HepG2 (cell line): Measurements from ENCODE around the gene KMT2B. TPM values are rescaled to one million over a fixed set of nuclear protein-coding genes. Genes with fewer than 3 reads are reported as not detected.
A peak's percentile ranks its signal among the peaks of the same experiment; 100 is the strongest.

Experiments used
- ATF7-NPFF ChIP-seq: sonication (generic); formaldehyde crosslinking; IDR thresholded peaks from 2 replicates; pipeline ENCODE4 v1.8.1; 2023; ENCODE audit warnings: mild to moderate bottlenecking, low read depth, missing genetic modification reagents, moderate library complexity
- CHCHD3 ChIP-seq: sonication (generic); formaldehyde crosslinking; IDR thresholded peaks from 2 replicates; pipeline ENCODE4 v1.8.0; 2022; ENCODE audit warnings: mild to moderate bottlenecking, missing genetic modification reagents, moderate library complexity
- GLI4 ChIP-seq: sonication (generic); formaldehyde crosslinking; IDR thresholded peaks from 2 replicates; pipeline ENCODE4 v1.5.1; 2020; ENCODE audit warnings: missing genetic modification reagents, mild to moderate bottlenecking, moderate library complexity, borderline replicate concordance
- HOXA9 ChIP-seq: sonication (generic); formaldehyde crosslinking; IDR thresholded peaks from 2 replicates; pipeline ENCODE4 v1.8.1; 2022; ENCODE audit warnings: missing genetic modification reagents, mild to moderate bottlenecking, moderate library complexity, borderline replicate concordance
- NCOA1 ChIP-seq: sonication (generic); formaldehyde crosslinking; IDR thresholded peaks from 2 replicates; pipeline ENCODE4 v1.9.0; 2021; ENCODE audit warnings: missing genetic modification reagents
- PAXIP1 ChIP-seq: sonication (generic); formaldehyde crosslinking; conservative IDR thresholded peaks from 2 replicates; pipeline ENCODE4 v1.4.0; 2020; ENCODE audit warnings: mild to moderate bottlenecking, missing genetic modification reagents, moderate library complexity
- PCBP1 ChIP-seq: fragments of 200-400 bp; formaldehyde crosslinking; IDR thresholded peaks from 2 replicates; pipeline ENCODE4 v1.6.1; 2017; ENCODE audit warnings: mild to moderate bottlenecking, low read depth, low read length, borderline replicate concordance
- POGZ ChIP-seq: sonication (generic); formaldehyde crosslinking; IDR thresholded peaks from 2 replicates; pipeline ENCODE4 v1.4.0; 2020; ENCODE audit warnings: mild to moderate bottlenecking, missing genetic modification reagents
- TBX2 ChIP-seq: sonication (generic); formaldehyde crosslinking; IDR thresholded peaks from 2 replicates; pipeline ENCODE4 v1.5.0; 2020; ENCODE audit warnings: missing genetic modification reagents, mild to moderate bottlenecking, borderline replicate concordance
- U2AF2 ChIP-seq: fragments of 200-400 bp; formaldehyde crosslinking; IDR thresholded peaks from 2 replicates; pipeline ENCODE4 v1.6.1; 2017; ENCODE audit warnings: low read depth, mild to moderate bottlenecking, low read length
- ZGPAT ChIP-seq: IDR thresholded peaks from 2 replicates; pipeline ENCODE4 v1.6.1; 2016; ENCODE audit warnings: mild to moderate bottlenecking
- ZMYM4 ChIP-seq: sonication (generic); formaldehyde crosslinking; IDR thresholded peaks from 2 replicates; pipeline ENCODE4 v1.8.1; 2023; ENCODE audit warnings: mild to moderate bottlenecking, missing genetic modification reagents
- ZNF10 ChIP-seq: sonication (generic); formaldehyde crosslinking; IDR thresholded peaks from 2 replicates; pipeline ENCODE4 v1.4.0; 2020; ENCODE audit warnings: mild to moderate bottlenecking, low read depth, missing genetic modification reagents, borderline replicate concordance
- ZNF275 ChIP-seq: sonication (generic); formaldehyde crosslinking; IDR thresholded peaks from 2 replicates; pipeline ENCODE4 v1.8.0; 2022; ENCODE audit warnings: missing genetic modification reagents, mild to moderate bottlenecking, inconsistent platforms, borderline replicate concordance
- ZNF281 ChIP-seq: sonication (generic); formaldehyde crosslinking; IDR thresholded peaks from 2 replicates; pipeline ENCODE4 v1.4.0; 2020; ENCODE audit warnings: missing genetic modification reagents, borderline replicate concordance
- ZNF414 ChIP-seq: sonication (generic); formaldehyde crosslinking; IDR thresholded peaks from 2 replicates; pipeline ENCODE4 v1.5.0; 2020; ENCODE audit warnings: missing genetic modification reagents
- ZNF614 ChIP-seq: IDR thresholded peaks from 2 replicates; pipeline ENCODE4 v1.6.1; 2018; ENCODE audit warnings: missing biosample characterization, missing genetic modification reagents, inconsistent platforms, borderline replicate concordance
- ZNF678 ChIP-seq: sonication (generic); formaldehyde crosslinking; IDR thresholded peaks from 2 replicates; pipeline ENCODE4 v1.4.0; 2020; ENCODE audit warnings: mild to moderate bottlenecking, missing genetic modification reagents
- polyA plus RNA-seq, 8 experiments: library from polyadenylated mRNA; depleted of rRNA in 3 of 8; stranded (reverse) in 7 of 8; unstranded in 1 of 8; fragments of >200 nt; fragmentation: Illumina TruSeq in 4 of 8; extraction: Trizol in 4 of 8; gene quantifications; 2 replicates each; pipeline versions ENCODE4 v1.2.1 to v1.2.3, GENCODE V29; 2011 to 2016; ENCODE audit warnings: low read depth in 4 of 8, missing spikeins in 1 of 8, mixed read lengths in 1 of 8; ENCODE audit not compliant: insufficient read depth in 1 of 8
- total RNA-seq, 5 experiments: library from RNA; depleted of rRNA; stranded (reverse); fragments of >200 nt; fragmentation: Illumina TruSeq; extraction: Trizol; gene quantifications; 2 replicates each; pipeline ENCODE4 v1.2.3, GENCODE V29; 2016; ENCODE audit warnings: low read depth in 1 of 5

The KMT2B gene
- total and polyA plus RNA-seq, 2 of the 13 experiments (the other 11 are each of a cell fraction or from before 2014, with no cell fraction given), result 6.2 to 16.9 TPM

- TF ChIP-seq ZMYM4 (CRISPR knock-in tag) (peak; percentile 80), GLI4 (CRISPR knock-in tag) (peak; percentile 84; the same call in 1 of the 2 replicates), HOXA9 (CRISPR knock-in tag) (no peak), PCBP1 (0 out of 2 replicates have a peak, but pooled peaks have one; percentile 7), POGZ (CRISPR knock-in tag) (no peak; the same call in 1 of the 2 replicates), NCOA1 (CRISPR knock-in tag) (no peak), ZGPAT (peak; percentile 43), ZNF275 (peak; percentile 62; the same call in 1 of the 2 replicates), CHCHD3 (no peak), U2AF2 (no peak), ZNF414 (CRISPR knock-in tag) (peak; percentile 36; the same call in 1 of the 2 replicates), TBX2 (CRISPR knock-in tag) (peak; percentile 80), ZNF678 (CRISPR knock-in tag) (0 out of 2 replicates have a peak, but pooled peaks have one; percentile 28), ZNF10 (CRISPR knock-in tag) (no peak), ATF7-NPFF (CRISPR knock-in tag) (peak; percentile 45; the same call in 1 of the 2 replicates), ZNF281 (CRISPR knock-in tag) (no peak), PAXIP1 (CRISPR knock-in tag) (peak; percentile 19; the same call in 1 of the 2 replicates), ZNF614 (CRISPR knock-in tag) (no peak)
Observed at GRCh38 chr19:35702223-35703012, 15.4 kb upstream of the KMT2B start (continued).
